Embryonic facial prominence (tissue), 1 donor: ENCODE results near the gene SLC30A5.
A peak's percentile ranks its signal among the peaks of the same experiment; 100 is the strongest.
"Not testable (repeated sequence)": the region's sequence is repeated elsewhere in the genome, so short reads cannot be mapped to it uniquely, and the experiment has no call there.

ENCODE experiments used
- DNase-seq: peaks from one replicate; pipeline ENCODE4 v3.0.0-alpha.2; 2016; ENCODE audit errors: extremely low spot score

Gene SLC30A5

GRCh38 chr5:69105996-69106906, 12.4 kb downstream of the SLC30A5 start:
- no peak for DNase-seq

- not testable (repeated sequence) for DNase-seq
These were observed 14.6 kb downstream of the SLC30A5 start for GRCh38 chr5:69108367-69108766.

- no peak for DNase-seq
These were observed 20.0 kb downstream of the SLC30A5 start for GRCh38 chr5:69113851-69114250.

- DNase-seq: no peak
These were observed 21.7 kb downstream of the SLC30A5 start for GRCh38 chr5:69115526-69115925.

- no peak for DNase-seq
These were observed 35.6 kb downstream of the SLC30A5 start for GRCh38 chr5:69129413-69129812.

GRCh38 chr5:69130241-69130640, 36.4 kb downstream of the SLC30A5 start:
- no peak for DNase-seq

- no peak for DNase-seq
These were observed 37.5 kb downstream of the SLC30A5 start for GRCh38 chr5:69131304-69131703.

GRCh38 chr5:69134126-69134525, 40.3 kb downstream of the SLC30A5 start:
- no peak for DNase-seq

GRCh38 chr5:69136293-69136692, 42.5 kb downstream of the SLC30A5 start:
- DNase-seq: no peak

GRCh38 chr5:69137208-69137607, 43.4 kb downstream of the SLC30A5 start:
- not testable (repeated sequence) for DNase-seq

- DNase-seq: no peak
These were observed 44.0 kb downstream of the SLC30A5 start for GRCh38 chr5:69137807-69138206.

- DNase-seq: no peak
These were observed 45.0 kb downstream of the SLC30A5 start for GRCh38 chr5:69138766-69139165.

GRCh38 chr5:69140239-69140638, 46.4 kb downstream of the SLC30A5 start:
- not testable (repeated sequence) for DNase-seq

- DNase-seq: no peak
These were observed 47.0 kb downstream of the SLC30A5 start for GRCh38 chr5:69140827-69141226.

- not testable (repeated sequence) for DNase-seq
These were observed 54.8 kb downstream of the SLC30A5 start for GRCh38 chr5:69148576-69148975.

GRCh38 chr5:69148981-69149675, 55.3 kb downstream of the SLC30A5 start:
- no peak for DNase-seq

GRCh38 chr5:69149676-69150010, 55.8 kb downstream of the SLC30A5 start:
- DNase-seq: no peak

GRCh38 chr5:69152731-69153130, 58.9 kb downstream of the SLC30A5 start:
- DNase-seq: no peak

GRCh38 chr5:69156456-69156855, 62.6 kb downstream of the SLC30A5 start:
- DNase-seq: no peak

- no peak for DNase-seq
These were observed 64.2 kb downstream of the SLC30A5 start for GRCh38 chr5:69158039-69158438.

- no peak for DNase-seq
These were observed 66.8 kb downstream of the SLC30A5 start for GRCh38 chr5:69160651-69161050.

- DNase-seq: peak; percentile 94
These were observed 73.1 kb downstream of the SLC30A5 start, which contains the start of gene CCNB1 for GRCh38 chr5:69166686-69167492. TSS of gene CCNB1 (plus strand) at chr5:69167150. CDS start at chr5:69167263, 113 bp downstream.
